T47D (cell line): ENCODE results near the gene ZNF221.
"Not testable (repeated sequence)": the region's sequence is repeated elsewhere in the genome, so short reads cannot be mapped to it uniquely, and the experiment has no call there.

Experiments
- DNase-seq, 2 experiments: peaks; one replicate each; pipeline versions ENCODE4 v3.0.0 to v3.0.0-alpha.2; 2011 to 2012; ENCODE audit warnings: low read depth in 1 of 2, low spot score in 1 of 2
- JUND ChIP-seq: IDR thresholded peaks from 2 replicates; pipeline ENCODE4 v1.6.1; 2012; ENCODE audit warnings: low read depth
- in situ Hi-C: cut with HindIII; loops from 2 replicates; pipeline ENCODE4 v1.10.0; 2016; ENCODE audit warnings: low sequenced_read_pairs, low pct_unique_long_range_greater_than_20kb

ZNF221 gene

DNA sequence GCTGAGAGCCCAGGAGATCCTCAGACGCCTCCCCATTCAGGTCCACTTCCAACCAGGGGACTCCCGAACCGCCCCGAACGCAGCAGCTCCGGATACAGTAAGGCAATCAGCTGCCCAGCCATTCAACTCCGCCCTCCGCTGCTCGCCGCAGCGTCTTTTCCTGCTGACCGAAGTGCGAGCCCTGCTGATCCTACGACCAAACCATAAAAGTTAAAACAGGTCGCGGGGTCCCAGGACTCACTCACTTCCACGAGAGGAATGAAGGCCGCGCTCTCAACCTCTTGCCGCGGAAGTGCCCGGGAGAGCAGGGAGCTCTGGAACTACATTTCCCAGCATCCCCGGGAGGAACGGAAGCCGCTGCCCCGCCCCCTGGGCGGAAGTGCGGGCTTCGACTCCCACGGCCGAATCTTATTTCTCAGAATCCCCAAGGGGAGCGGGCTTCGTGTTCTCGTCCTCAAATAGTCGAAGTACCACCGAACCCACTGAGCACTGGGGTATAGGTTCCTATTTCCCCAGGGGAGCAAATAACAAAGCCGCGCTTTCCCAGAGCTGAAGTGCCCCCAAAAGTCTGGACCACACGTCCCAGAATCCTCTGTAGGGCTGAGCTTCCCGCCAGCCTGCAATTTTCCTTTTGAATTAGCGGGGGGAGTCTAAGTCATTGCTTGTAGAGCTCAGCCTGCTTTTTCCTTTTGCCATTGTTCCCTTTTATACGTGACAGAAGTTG lies 15.9 kb upstream of the ZNF221 start, which contains the start of gene ZNF45:
TSS of gene ZNF45 (minus strand) at position 298 of the 724 bp plus-strand sequence. CDS start 13,097 bp downstream, outside the sequence.
- in situ Hi-C loops, result no loop called here
- DNase-seq, result peak; percentile 31 to 87
- TF ChIP-seq JUND, result no peak

DNA sequence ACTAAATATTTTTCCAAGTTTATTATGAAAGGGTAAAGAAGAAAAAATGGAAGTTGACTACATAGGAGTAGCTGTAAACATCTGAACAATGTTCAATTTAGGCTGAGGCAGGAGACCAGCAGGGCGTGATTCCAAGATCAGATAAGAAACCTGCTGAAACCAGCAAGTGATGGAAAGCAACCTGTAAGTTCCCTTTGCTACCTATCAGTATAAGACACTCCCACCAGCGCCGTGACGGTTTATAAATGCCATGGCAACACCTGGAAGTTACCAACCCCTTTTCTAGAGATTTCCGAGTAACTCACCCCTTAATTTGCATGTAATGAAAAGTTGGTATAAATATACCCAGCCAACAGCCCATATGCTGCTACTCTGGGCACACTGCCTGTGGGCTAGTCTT lies 14.8 kb upstream of the ZNF221 start:
- DNase-seq, result peak in 1 of 2 experiments; percentile 27

DNA sequence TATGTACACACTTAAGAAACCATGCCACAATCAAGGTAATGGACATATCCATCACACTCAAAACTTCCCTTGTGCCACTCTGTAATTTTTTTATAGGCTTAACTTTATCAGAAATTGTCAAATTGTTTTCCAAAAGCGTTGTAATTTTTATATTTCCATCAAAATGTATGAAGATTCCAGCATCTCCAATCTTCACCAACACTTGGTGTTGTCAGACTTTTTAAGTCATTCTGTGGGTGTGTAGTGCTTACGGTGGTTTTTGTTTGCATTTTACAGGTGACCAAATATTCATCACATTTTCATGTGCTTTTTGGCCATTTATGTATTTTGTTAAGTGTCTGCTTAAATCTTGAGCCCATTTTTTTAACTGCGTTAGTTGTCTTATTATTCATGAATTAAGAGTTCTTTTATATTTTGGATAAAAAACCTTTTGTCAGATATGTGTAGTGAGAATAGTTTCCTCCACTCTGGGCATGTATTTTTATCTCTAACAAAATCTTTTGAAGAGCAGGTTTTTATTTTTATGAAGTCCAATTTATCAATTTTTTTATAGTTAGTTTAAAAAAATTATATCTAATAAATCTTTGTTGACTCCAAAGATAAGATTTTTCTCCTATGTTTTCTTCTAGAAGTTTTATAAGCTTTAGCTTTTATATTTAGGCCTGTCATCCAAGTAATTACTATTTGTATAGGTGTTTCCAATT lies 11.3 kb upstream of the ZNF221 start:
- in situ Hi-C loops, result no loop called here
- TF ChIP-seq JUND, result no peak
- no peak for DNase-seq

More for the DNA sequence above, 14.8 kb upstream of the ZNF221 start:
- TF ChIP-seq JUND, result no peak
- in situ Hi-C loops, result no loop called here

GRCh38 chr19:43940719-43941118 lies 10.3 kb upstream of the ZNF221 start:
- no peak for TF ChIP-seq JUND
- in situ Hi-C loops, result no loop called here
- DNase-seq, result no peak

GRCh38 chr19:43941209-43941608 lies 9.8 kb upstream of the ZNF221 start:
- in situ Hi-C loops, result no loop called here
- no peak for DNase-seq
- TF ChIP-seq JUND, result no peak

- DNase-seq, in situ Hi-C loops: not testable (repeated sequence)
Observed at GRCh38 chr19:43947412-43947811, 3.6 kb upstream of the ZNF221 start.

DNA sequence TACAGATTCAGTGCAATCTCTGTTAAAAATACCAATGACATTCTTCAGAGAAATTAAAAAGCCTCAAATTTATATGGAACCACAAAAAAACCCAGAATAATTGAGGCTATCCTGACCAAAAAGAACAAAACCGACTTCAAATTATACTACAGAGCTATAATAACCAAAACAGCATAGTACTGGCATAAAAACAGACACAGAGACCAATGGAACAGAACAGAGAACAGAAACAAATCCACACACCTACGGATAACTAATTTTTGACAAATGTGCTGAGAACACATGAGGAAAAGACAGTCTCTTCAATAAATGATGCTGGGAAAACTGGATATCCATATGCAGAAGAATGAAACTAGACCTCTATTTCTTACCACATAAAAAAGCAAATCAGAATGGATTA lies 1.2 kb upstream of the ZNF221 start:
- DNase-seq, in situ Hi-C loops: not testable (repeated sequence)

GRCh38 chr19:43956827-43957226 lies 5.8 kb downstream of the ZNF221 start:
- TF ChIP-seq JUND, result no peak
- DNase-seq, result no peak
- in situ Hi-C loops, result no loop called here

GRCh38 chr19:43957891-43958290 lies 6.9 kb downstream of the ZNF221 start:
- in situ Hi-C loops, result no loop called here
- DNase-seq, result peak in 1 of 2 experiments; percentile 12
- no peak for TF ChIP-seq JUND

- in situ Hi-C loops, result no loop called here
Observed at GRCh38 chr19:43960411-43960810, 9.4 kb downstream of the ZNF221 start.

GRCh38 chr19:43966079-43966694 lies 15.2 kb downstream of the ZNF221 start:
- in situ Hi-C loops, result no loop called here
- TF ChIP-seq JUND, result no peak
- peak in 1 of 2 experiments; percentile 3 for DNase-seq

More at GRCh38 chr19:43960411-43960810, 9.4 kb downstream of the ZNF221 start:
- DNase-seq, result no peak
- TF ChIP-seq JUND, result no peak

DNA sequence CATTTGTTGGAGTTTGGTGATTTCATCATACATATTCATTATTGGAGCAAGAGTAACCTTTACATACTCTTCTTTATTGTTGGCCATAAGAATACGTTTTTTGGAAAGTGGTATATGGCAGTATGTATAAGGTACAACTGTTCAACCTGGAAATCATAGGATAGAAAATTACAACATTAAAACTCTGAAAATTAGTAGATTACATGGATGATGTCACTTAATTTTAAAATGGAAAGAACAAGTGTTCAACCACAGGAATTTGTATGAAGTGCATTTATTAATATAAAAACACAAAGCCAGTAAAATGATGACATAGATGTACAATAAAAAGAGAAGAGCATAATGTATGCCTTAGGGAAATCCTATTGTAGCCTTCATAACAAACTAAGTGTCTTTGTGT lies 25.7 kb downstream of the ZNF221 start:
- no peak for DNase-seq
- in situ Hi-C loops, result no loop called here
- TF ChIP-seq JUND, result no peak

DNA sequence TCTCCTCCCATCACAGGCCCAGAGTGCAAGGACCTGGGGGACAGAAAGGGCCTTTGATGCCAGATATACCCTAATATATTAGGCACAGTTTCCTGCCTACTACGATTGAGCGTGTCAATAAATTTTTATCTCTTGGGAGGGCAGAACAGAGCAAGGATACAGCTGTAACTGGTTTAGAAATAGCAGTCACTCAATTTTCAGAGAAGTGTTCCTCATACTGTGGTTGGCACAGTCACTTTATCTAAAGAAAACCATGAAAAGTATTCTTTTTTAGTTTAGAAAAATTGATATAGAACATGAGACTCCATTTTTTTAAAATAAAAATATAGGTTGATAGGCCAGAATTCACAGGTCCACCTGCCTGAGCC lies 32.5 kb downstream of the ZNF221 start:
- in situ Hi-C loops, result no loop called here
- DNase-seq, result no peak
- TF ChIP-seq JUND, result no peak
